NCI-H2107 (cell line): ENCODE results near the gene DTHD1.

ENCODE experiments used
- DNase-seq: peaks from one replicate; lab custom pipeline; 2025; lab: John Stamatoyannopoulos, UW

The DTHD1 gene

GRCh38 chr4:36348403-36348938, 67.1 kb downstream of the DTHD1 start:
- DNase-seq, result no peak

GRCh38 chr4:36349938-36350549, 68.6 kb downstream of the DTHD1 start:
- no peak for DNase-seq

GRCh38 chr4:36351082-36351666, 69.8 kb downstream of the DTHD1 start:
- DNase-seq, result no peak

GRCh38 chr4:36353998-36354397, 72.6 kb downstream of the DTHD1 start:
- DNase-seq, result no peak

- DNase-seq, result no peak
Observed at GRCh38 chr4:36358173-36358572, 76.8 kb downstream of the DTHD1 start.

GRCh38 chr4:36360755-36361154, 79.3 kb downstream of the DTHD1 start:
- no peak for DNase-seq

GRCh38 chr4:36363024-36363423, 81.6 kb downstream of the DTHD1 start:
- no peak for DNase-seq

- no peak for DNase-seq
Observed at GRCh38 chr4:36374836-36375511, 93.6 kb downstream of the DTHD1 start.

GRCh38 chr4:36385951-36386571, 104.6 kb downstream of the DTHD1 start:
- DNase-seq, result no peak

GRCh38 chr4:36386691-36387090, 105.3 kb downstream of the DTHD1 start:
- no peak for DNase-seq

GRCh38 chr4:36388710-36389109, 107.3 kb downstream of the DTHD1 start:
- no peak for DNase-seq

- no peak for DNase-seq
Observed at GRCh38 chr4:36391411-36391810, 110.0 kb downstream of the DTHD1 start.

GRCh38 chr4:36392024-36392423, 110.6 kb downstream of the DTHD1 start:
- DNase-seq, result no peak

- DNase-seq, result no peak
Observed at GRCh38 chr4:36392916-36393315, 111.5 kb downstream of the DTHD1 start.
